H1 (cell line): ENCODE results near the gene RIMBP2. TPM values are rescaled to one million over a fixed set of nuclear protein-coding genes. Genes with fewer than 3 reads are reported as not detected.

ENCODE experiments used
- CTCF ChIA-PET: fragments of 300-600 bp; sonication (Branson Sonifier 250); formaldehyde crosslinking; loops from one replicate; lab custom pipeline; 2021; ENCODE audit not compliant: partially characterized antibody; lab: Charles Lee
- POLR2A ChIA-PET: fragments of 300-600 bp; sonication (Branson Sonifier 250); formaldehyde crosslinking; loops from one replicate; lab custom pipeline; 2021; ENCODE audit warnings: inconsistent platforms; ENCODE audit not compliant: partially characterized antibody; lab: Charles Lee
- DNase-seq, 2 experiments: peaks; one replicate each; pipeline versions ENCODE4 v3.0.0 to v3.0.0-alpha.2; 2010 to 2022; ENCODE audit warnings: low spot score in 2 of 2, low read depth in 1 of 2, mixed read lengths in 1 of 2
- FAIRE-seq: peaks from 2 replicates; lab custom pipeline; 2011; peaks lifted over from hg19 to GRCh38; lab: Jason Lieb, UNC
- H2AFZ ChIP-seq: 2 replicates; pipeline ENCODE4 v1.8.1; 2012; ENCODE audit warnings: low read length, inconsistent platforms
- H2AK5ac ChIP-seq: 2 replicates; pipeline ENCODE4 v1.6.1; 2013; ENCODE audit warnings: low read depth, low read length
- H2BK120ac ChIP-seq: replicated peaks from 2 replicates; pipeline ENCODE3; 2013; ENCODE audit warnings: low read depth, low read length, inconsistent platforms
- H2BK12ac ChIP-seq: 2 replicates; pipeline ENCODE4 v1.6.1; 2013; ENCODE audit warnings: low read depth, low read length
- H2BK15ac ChIP-seq: 2 replicates; pipeline ENCODE4 v1.6.1; 2013; ENCODE audit warnings: low read length
- H2BK20ac ChIP-seq: 2 replicates; pipeline ENCODE4 v1.6.1; 2013; ENCODE audit warnings: low read length
- H2BK5ac ChIP-seq: 2 replicates; pipeline ENCODE4 v1.6.1; 2013; ENCODE audit warnings: low read depth, low read length
- H3K14ac ChIP-seq: 2 replicates; pipeline ENCODE4 v1.6.1; 2013; ENCODE audit warnings: inconsistent platforms; ENCODE audit not compliant: insufficient read length
- H3K18ac ChIP-seq: 2 replicates; pipeline ENCODE4 v1.6.1; 2013; ENCODE audit warnings: low read length; ENCODE audit errors: extremely low read depth
- H3K23ac ChIP-seq: 2 replicates; pipeline ENCODE4 v1.6.1; 2013; ENCODE audit warnings: inconsistent platforms; ENCODE audit not compliant: insufficient read length
- H3K23me2 ChIP-seq: 2 replicates; pipeline ENCODE4 v1.6.1; 2013; ENCODE audit warnings: low read depth, low read length
- H3K27ac ChIP-seq: 2 replicates; pipeline ENCODE4 v1.6.1; 2011; ENCODE audit warnings: low read depth, low read length, inconsistent platforms
- H3K27me3 ChIP-seq, 4 experiments: replicated peaks in 1 of 4; 1 replicate in 1 of 4; 2 replicates in 3 of 4; pipeline versions ENCODE4 v1.6.1 to v1.8.1; 2011 to 2013; ENCODE audit warnings: low read length in 3 of 4, mild to moderate bottlenecking in 3 of 4, inconsistent platforms in 2 of 4, mixed read lengths in 2 of 4, moderate library complexity in 1 of 4; ENCODE audit not compliant: control insufficient read depth in 3 of 4, insufficient read depth in 3 of 4; ENCODE audit errors: extremely low read depth in 1 of 4
- H3K36me3 ChIP-seq, 4 experiments: 2 replicates each; pipeline versions ENCODE4 v1.6.1 to v1.8.1; 2011 to 2013; ENCODE audit warnings: mild to moderate bottlenecking in 4 of 4, low read length in 3 of 4, moderate library complexity in 2 of 4, control low read depth in 1 of 4, inconsistent platforms in 1 of 4; ENCODE audit not compliant: insufficient read depth in 4 of 4, control insufficient read depth in 2 of 4
- H3K4ac ChIP-seq: replicated peaks from 2 replicates; pipeline ENCODE3; 2013; ENCODE audit warnings: low read length, low read depth, mixed read lengths, inconsistent platforms; ENCODE audit not compliant: insufficient read length
- H3K4me1 ChIP-seq, 4 experiments: replicated peaks in 1 of 4; 1 replicate in 1 of 4; 2 replicates in 3 of 4; pipeline versions ENCODE4 v1.6.1 to v1.8.1; 2011 to 2013; ENCODE audit warnings: low read length in 3 of 4, inconsistent platforms in 2 of 4, mixed read lengths in 1 of 4; ENCODE audit not compliant: insufficient read depth in 4 of 4, control insufficient read depth in 3 of 4
- H3K4me2 ChIP-seq, 2 experiments: 2 replicates each; pipeline versions ENCODE4 v1.6.1 to v1.8.1; 2011 to 2013; ENCODE audit warnings: low read depth in 2 of 2, low read length in 2 of 2, control low read depth in 1 of 2, inconsistent platforms in 1 of 2, mild to moderate bottlenecking in 1 of 2; ENCODE audit not compliant: insufficient read depth in 1 of 2
- H3K4me3 ChIP-seq, 4 experiments: fragments of 200-600, 300-600 bp in 1 of 4; sonication (generic), shearing (Covaris generic), sonication (Bioruptor Twin) in 1 of 4; 2 replicates each; pipeline versions ENCODE4 v1.5.1 to v1.8.1; 2011 to 2016; ENCODE audit warnings: low read length in 4 of 4, low read depth in 3 of 4, control low read depth in 2 of 4, inconsistent platforms in 2 of 4, mild to moderate bottlenecking in 2 of 4, mixed read lengths in 1 of 4, moderate library complexity in 1 of 4; ENCODE audit not compliant: insufficient read depth in 2 of 4; ENCODE audit errors: extremely low read depth in 1 of 4
- H3K56ac ChIP-seq: replicated peaks from 2 replicates; pipeline ENCODE3; 2013; ENCODE audit warnings: low read depth, mild to moderate bottlenecking, mixed read lengths, low read length, inconsistent platforms; ENCODE audit not compliant: insufficient read length
- H3K79me1 ChIP-seq: 2 replicates; pipeline ENCODE4 v1.6.1; 2013; ENCODE audit warnings: low read depth, low read length, control low read depth
- H3K79me2 ChIP-seq, 2 experiments: 2 replicates each; pipeline versions ENCODE4 v1.6.1 to v1.8.1; 2012 to 2013; ENCODE audit warnings: low read length in 2 of 2, mild to moderate bottlenecking in 2 of 2, inconsistent platforms in 1 of 2; ENCODE audit not compliant: insufficient read depth in 2 of 2, control insufficient read depth in 1 of 2
- H3K9ac ChIP-seq, 4 experiments: replicated peaks in 1 of 4; 1 replicate in 1 of 4; 2 replicates in 3 of 4; pipeline versions ENCODE4 v1.6.1 to v1.8.1; 2011 to 2013; ENCODE audit warnings: low read depth in 3 of 4, low read length in 3 of 4, control low read depth in 2 of 4, mild to moderate bottlenecking in 2 of 4, moderate library complexity in 2 of 4, inconsistent platforms in 1 of 4; ENCODE audit errors: extremely low read depth in 1 of 4
- H3K9me3 ChIP-seq, 2 experiments: 2 replicates each; pipeline versions ENCODE4 v1.6.1 to v1.8.1; 2012 to 2013; ENCODE audit warnings: mild to moderate bottlenecking in 2 of 2, moderate library complexity in 2 of 2, control low read depth in 1 of 2, inconsistent platforms in 1 of 2, low read depth in 1 of 2, low read length in 1 of 2, mixed read lengths in 1 of 2; ENCODE audit not compliant: insufficient read depth in 2 of 2
- H4K20me1 ChIP-seq, 2 experiments: replicated peaks in 1 of 2; 2 replicates each; pipeline versions ENCODE3 to v1.8.1; 2011 to 2013; ENCODE audit warnings: inconsistent platforms in 2 of 2, low read length in 2 of 2, mild to moderate bottlenecking in 1 of 2; ENCODE audit not compliant: insufficient read depth in 2 of 2, control insufficient read depth in 1 of 2
- H4K5ac ChIP-seq: 2 replicates; pipeline ENCODE4 v1.6.1; 2013; ENCODE audit warnings: low read length, low read depth, mixed read lengths, inconsistent platforms; ENCODE audit not compliant: insufficient read length
- H4K8ac ChIP-seq: 2 replicates; pipeline ENCODE4 v1.8.0; 2013; ENCODE audit warnings: mild to moderate bottlenecking, moderate library complexity, low read length, inconsistent platforms; ENCODE audit not compliant: insufficient read depth; ENCODE audit errors: extremely low read depth
- H4K91ac ChIP-seq: replicated peaks from 2 replicates; pipeline ENCODE3; 2013; ENCODE audit warnings: low read length, mixed read lengths, inconsistent platforms; ENCODE audit not compliant: insufficient read length
- KDM1A ChIP-seq: fragments of 200-600, 300-600 bp; sonication (generic); IDR thresholded peaks from 2 replicates; pipeline ENCODE4 v1.7.1; 2016; ENCODE audit warnings: mild to moderate bottlenecking, low read length, borderline replicate concordance
- POLR2AphosphoS5 ChIP-seq: IDR thresholded peaks from 2 replicates; pipeline ENCODE4 v1.6.1; 2011; ENCODE audit warnings: low read depth, low read length
- POU5F1 ChIP-seq: IDR thresholded peaks from 2 replicates; pipeline ENCODE4 v1.6.1; 2011; ENCODE audit warnings: low read depth, mild to moderate bottlenecking, low read length, moderate library complexity
- TCF12 ChIP-seq: IDR thresholded peaks from 2 replicates; pipeline ENCODE4 v1.6.1; 2011; ENCODE audit warnings: low read depth, mild to moderate bottlenecking, low read length
- WGBS, 2 experiments: shearing (Covaris generic) in 1 of 2; methylation state at CpG; one replicate each; pipeline versions ENCODE4 v1.1.6 to v1.1.7; 2013 to 2015; ENCODE audit warnings: low lambda C conversion rate in 2 of 2, mixed read lengths in 2 of 2, inconsistent platforms in 1 of 2, low coverage in 1 of 2, missing lambda C conversion rate in 1 of 2; ENCODE audit not compliant: insufficient replicate concordance in 2 of 2, insufficient coverage in 1 of 2, insufficient read length in 1 of 2; ENCODE audit errors: extremely low coverage in 1 of 2, missing lambda C conversion rate in 1 of 2; 5-methylcytosine and 5-hydroxymethylcytosine counted together
- polyA plus RNA-seq, 7 experiments: library from polyadenylated mRNA; depleted of rRNA in 3 of 7; stranded (reverse) in 5 of 7; unstranded in 2 of 7; fragments of >200 nt in 5 of 7; fragments of 200-250 nt in 2 of 7; gene quantifications; 1 replicate in 5 of 7; 2 replicates in 1 of 7; 4 replicates in 1 of 7; pipeline versions ENCODE4 v1.2.1 to v1.2.3, GENCODE V29; 2011 to 2013; ENCODE audit warnings: missing spikeins in 2 of 7, mixed read lengths in 2 of 7
- total RNA-seq: library from RNA; stranded (reverse); fragmentation: NEBNext Ultra II Directional; extraction: Animal tissue kit (Norgen Biotek cat#: 25700); gene quantifications from 2 replicates; pipeline ENCODE4 v1.2.1, GENCODE V29; 2021

The RIMBP2 gene
- total and polyA plus RNA-seq, 2 of the 8 experiments (the other 6 are each of a cell fraction or from before 2014, with no cell fraction given): 0.18 to 0.65 TPM

DNA sequence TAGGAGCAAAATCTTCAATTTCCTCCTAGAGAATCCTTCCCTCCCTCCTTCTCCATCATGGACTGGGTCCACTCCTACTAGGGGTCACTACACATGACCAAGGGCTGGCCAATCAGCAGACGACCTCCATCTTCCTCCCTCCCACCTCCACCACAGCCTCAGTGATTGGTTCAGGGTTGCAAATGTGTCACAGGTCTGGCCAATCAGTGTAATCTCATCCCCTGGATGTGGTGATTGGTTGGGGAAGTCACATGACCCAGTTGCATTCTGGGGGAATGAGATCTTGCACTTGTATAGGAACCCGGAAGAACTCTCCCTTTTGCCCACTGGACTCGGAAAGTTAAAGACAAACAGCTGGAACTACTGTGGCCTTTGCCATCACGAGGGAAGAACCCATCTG lies 209.3 kb downstream of the RIMBP2 start:
- Histone ChIP-seq H3K4me1 (no peaks in the 10 kb centered on the region), H3K79me2 (no peaks in the 10 kb centered on the region), H3K23ac (no peak overlapping the region), H2BK15ac (no peak overlapping the region), H4K5ac (no peak overlapping the region), H3K14ac (no peak overlapping the region), H3K4ac (no peak overlapping the region), H3K56ac (no peak overlapping the region), H3K23me2 (no peaks in the 10 kb centered on the region), H3K79me1 (no peaks in the 10 kb centered on the region), H2AFZ (no peak overlapping the region), H3K9ac (no peak overlapping the region), H4K91ac (no peak overlapping the region), H3K27ac (no peak overlapping the region), H4K8ac (no peak overlapping the region), H2BK20ac (no peak overlapping the region), H4K20me1 (no peaks in the 10 kb centered on the region), H2BK12ac (no peak overlapping the region), H2AK5ac (no peak overlapping the region), H3K9me3 (no peaks in the 10 kb centered on the region), H3K27me3 (no peaks in the 10 kb centered on the region; a peak in 1 of 7 replicates), H3K36me3 (no peaks in the 10 kb centered on the region), H2BK5ac (no peak overlapping the region), H3K4me3 (no peak overlapping the region), H2BK120ac (no peak overlapping the region), H3K4me2 (no peak overlapping the region), H3K18ac (no peak overlapping the region)
- no peak for FAIRE-seq
- ChIA-PET POLR2A (no interaction called here), CTCF (interaction anchor here (0.7 to 2.5 kb wide), 3 partner anchors 12 to 305 kb away, joined by 3 to 11 read pairs (median 3); no protein-coding TSS in a partner anchor)
- 90% methylated on average over 4 of the region's 4 CpGs; no CpG with 5 or more reads in 1 of the 2 experiments for WGBS, 2 experiments
- TF ChIP-seq KDM1A (no peak), POU5F1 (no peak), TCF12 (no peak), POLR2AphosphoS5 (no peak)
- DNase-seq: no peak
